ENCODE data around the gene GLTPD2. TPM values are rescaled to one million over a fixed set of nuclear protein-coding genes. Genes with fewer than 3 reads are reported as not detected.

The GLTPD2 gene
- total and polyA plus RNA-seq, 2 donors (not counting 3 experiments of a cell fraction or from before 2014, with no cell fraction given): not detected

DNA sequence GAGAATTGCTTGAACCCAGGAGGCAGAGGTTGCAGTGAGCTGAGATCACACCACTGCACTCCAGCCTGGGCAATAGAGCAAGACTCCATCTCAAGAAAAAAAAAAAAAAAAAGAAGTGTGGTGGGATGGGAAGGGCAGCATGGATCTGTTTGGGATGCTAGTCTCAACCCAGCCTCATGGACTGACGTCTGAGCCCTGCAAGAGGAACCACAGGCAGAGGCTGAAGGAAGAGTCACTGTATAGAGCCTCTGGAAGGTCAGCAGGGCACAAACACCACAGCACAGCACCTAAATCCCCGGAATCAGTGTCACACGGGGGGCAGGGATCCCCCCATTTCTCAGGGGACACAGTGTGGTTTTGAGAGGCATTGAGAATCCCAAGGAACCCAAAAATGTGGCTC lies 38.2 kb upstream of the GLTPD2 start:
- H3K27me3 ChIP-seq (ENCODE audit: control insufficient read depth in 2 of 2, insufficient read depth in 2 of 2, low read length in 2 of 2): peaks cover 14 to 15% of the 10 kb centered on the region in 2 experiments
- H3K27ac ChIP-seq (ENCODE audit: insufficient read depth, low read depth, low read length): no peak overlapping the region
- H2AFZ ChIP-seq (ENCODE audit: low read depth, low read length): no peak overlapping the region
- no peaks in the 10 kb centered on the region for H3K36me3 ChIP-seq (ENCODE audit: control insufficient read depth in 2 of 2, extremely low read depth in 1 of 2, insufficient read depth in 2 of 2, low read length in 2 of 2)
- no peak overlapping the region for H3K4me3 ChIP-seq (replicated peaks in 1 of 3; ENCODE audit: insufficient read depth in 1 of 3, low read depth in 1 of 3, low read length in 3 of 3)
- dilution Hi-C loops (cut with MboI; ENCODE audit: extremely low pct_ligation_motif_present, low sequenced_read_pairs) (no loop called here), intact Hi-C loops (cut with micrococcal nuclease) (no loop called here)
- POLR2A ChIA-PET: no interaction called here
- DNase-seq (ENCODE audit: low read depth, low spot score): no peak
- H3K9ac ChIP-seq (replicated peaks; ENCODE audit: extremely low read depth, insufficient read depth, low read length): no peak overlapping the region
- TF ChIP-seq POLR2A (IDR thresholded peaks at IDR 0.05; ENCODE audit: low read depth, low read length) (no peak), MYC (IDR thresholded peaks at IDR 0.05; ENCODE audit: low read depth, low read length) (no peak), JUN (IDR thresholded peaks at IDR 0.05; ENCODE audit: borderline replicate concordance, insufficient read depth, insufficient read length, low read depth) (no peak), GATA2 (IDR thresholded peaks at IDR 0.05; ENCODE audit: insufficient read depth, insufficient read length, low read depth, low read length) (no peak), POLR2AphosphoS5 (IDR thresholded peaks at IDR 0.05; ENCODE audit: insufficient read depth, low read depth, low read length) (no peak), FOS (IDR thresholded peaks at IDR 0.05; ENCODE audit: borderline replicate concordance, insufficient read depth, low read length) (no peak), EZH2 (IDR thresholded peaks at IDR 0.05; ENCODE audit: borderline replicate concordance, low read depth, low read length, severe bottlenecking) (no peak)
- TF ChIP-seq, protein P1, sequence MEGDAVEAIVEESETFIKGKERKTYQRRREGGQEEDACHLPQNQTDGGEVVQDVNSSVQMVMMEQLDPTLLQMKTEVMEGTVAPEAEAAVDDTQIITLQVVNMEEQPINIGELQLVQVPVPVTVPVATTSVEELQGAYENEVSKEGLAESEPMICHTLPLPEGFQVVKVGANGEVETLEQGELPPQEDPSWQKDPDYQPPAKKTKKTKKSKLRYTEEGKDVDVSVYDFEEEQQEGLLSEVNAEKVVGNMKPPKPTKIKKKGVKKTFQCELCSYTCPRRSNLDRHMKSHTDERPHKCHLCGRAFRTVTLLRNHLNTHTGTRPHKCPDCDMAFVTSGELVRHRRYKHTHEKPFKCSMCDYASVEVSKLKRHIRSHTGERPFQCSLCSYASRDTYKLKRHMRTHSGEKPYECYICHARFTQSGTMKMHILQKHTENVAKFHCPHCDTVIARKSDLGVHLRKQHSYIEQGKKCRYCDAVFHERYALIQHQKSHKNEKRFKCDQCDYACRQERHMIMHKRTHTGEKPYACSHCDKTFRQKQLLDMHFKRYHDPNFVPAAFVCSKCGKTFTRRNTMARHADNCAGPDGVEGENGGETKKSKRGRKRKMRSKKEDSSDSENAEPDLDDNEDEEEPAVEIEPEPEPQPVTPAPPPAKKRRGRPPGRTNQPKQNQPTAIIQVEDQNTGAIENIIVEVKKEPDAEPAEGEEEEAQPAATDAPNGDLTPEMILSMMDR (IDR thresholded peaks at IDR 0.05; ENCODE audit: extremely low read depth in 1 of 2, insufficient read depth in 1 of 2, low read depth in 1 of 2, low read length in 2 of 2): no peak
- TF ChIP-seq, protein P2, sequence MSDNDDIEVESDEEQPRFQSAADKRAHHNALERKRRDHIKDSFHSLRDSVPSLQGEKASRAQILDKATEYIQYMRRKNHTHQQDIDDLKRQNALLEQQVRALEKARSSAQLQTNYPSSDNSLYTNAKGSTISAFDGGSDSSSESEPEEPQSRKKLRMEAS (IDR thresholded peaks at IDR 0.05; ENCODE audit: insufficient read depth, insufficient read length): no peak
- H3K4me2 ChIP-seq (ENCODE audit: insufficient read depth, low read length): no peak overlapping the region
- H3K9me3 ChIP-seq (replicated peaks; ENCODE audit: control insufficient read depth, insufficient read depth, low read length): no peaks in the 10 kb centered on the region
- CTCF ChIA-PET: no interaction called here
- no TSS peak for BruUV-seq (replicated peaks)
- no peaks in the 10 kb centered on the region for H4K20me1 ChIP-seq (replicated peaks; ENCODE audit: control insufficient read depth, extremely low read depth, insufficient read depth, low read length)
- H3K79me2 ChIP-seq (ENCODE audit: control insufficient read depth, insufficient read depth, low read length): no peaks in the 10 kb centered on the region
- H3K9me1 ChIP-seq (replicated peaks; ENCODE audit: control insufficient read depth, extremely low read depth, insufficient read depth, low read length): no peaks in the 10 kb centered on the region
- FAIRE-seq: no peak
- peaks cover 8% of the 10 kb centered on the region for H3K4me1 ChIP-seq (ENCODE audit: control insufficient read depth, extremely low read depth, insufficient read depth, low read length)

Measured in endothelial cell of umbilical vein (primary cell).